Upper lobe of left lung (tissue), 6 donors: ENCODE data around the gene FAM151B. TPM values are rescaled to one million over a fixed set of nuclear protein-coding genes. Genes with fewer than 3 reads are reported as not detected.
"Not testable (repeated sequence)": the region's sequence is repeated elsewhere in the genome, so short reads cannot be mapped to it uniquely, and the experiment has no call there.

ENCODE experiments used
- ATAC-seq, 2 donors: fragments of 200-7000 bp; cut with Tn5 transposase; one replicate each; pipeline ENCODE4 v1.9.1; 2022; ENCODE audit warnings: mild to moderate bottlenecking in 2 of 2, moderate library complexity in 2 of 2; ENCODE audit not compliant: low FRiP score in 2 of 2
- DNase-seq, 2 donors: peaks; one replicate each; pipeline ENCODE4 v3.0.0-alpha.2; 2019 to 2020
- H3K27ac ChIP-seq, 4 donors: fragments of 200-600 bp; sonication (generic); one replicate each; pipeline ENCODE4 v1.5.1; 2016 to 2019
- H3K27me3 ChIP-seq, 4 donors: fragments of 200-600 bp; sonication (generic); one replicate each; pipeline ENCODE4 v1.5.1; 2017 to 2019
- H3K36me3 ChIP-seq, 4 donors: fragments of 200-600 bp; sonication (generic); one replicate each; pipeline ENCODE4 v1.5.1; 2016 to 2019
- H3K4me1 ChIP-seq, 4 donors: fragments of 200-600 bp; sonication (generic); one replicate each; pipeline ENCODE4 v1.5.1; 2018 to 2019
- H3K4me3 ChIP-seq, 4 donors: fragments of 200-600 bp; sonication (generic); one replicate each; pipeline ENCODE4 v1.5.1; 2017 to 2019; ENCODE audit warnings: mild to moderate bottlenecking in 2 of 4, moderate library complexity in 1 of 4
- H3K9me3 ChIP-seq, 4 donors: fragments of 200-600 bp; sonication (generic); one replicate each; pipeline ENCODE4 v1.5.1; 2018 to 2019
- EP300 ChIP-seq, 4 donors: sonication (generic); formaldehyde crosslinking; IDR thresholded peaks; one replicate each; pipeline ENCODE4 v1.5.1; 2017; ENCODE audit warnings: antibody characterized with exemption in 4 of 4, control low read depth in 2 of 4
- POLR2A ChIP-seq, 4 donors: fragments of 450-650 bp; IDR thresholded peaks; one replicate each; pipeline ENCODE4 v1.5.1; 2016 to 2017; ENCODE audit warnings: antibody characterized with exemption in 4 of 4, mild to moderate bottlenecking in 2 of 4
- POLR2AphosphoS5 ChIP-seq, 2 donors: sonication (generic); formaldehyde crosslinking; IDR thresholded peaks; one replicate each; pipeline ENCODE4 v1.5.1; 2017; ENCODE audit warnings: antibody characterized with exemption in 2 of 2
- WGBS, 2 donors: methylation state at CpG; one replicate each; pipeline ENCODE4 v1.1.5; 2017 to 2018; 5-methylcytosine and 5-hydroxymethylcytosine counted together
- total RNA-seq, 6 donors: library from RNA; depleted of rRNA in 4 of 6; stranded (reverse); fragments of >200 nt in 4 of 6; gene quantifications; one replicate each; pipeline versions ENCODE4 v1.1.0 to v1.2.1, GENCODE V29; 2016 to 2021
- TF ChIP-seq, protein P1 (sequence below), 6 experiments: fragments of 450-650 bp in 4 of 6; fragments of 200-600 bp in 2 of 6; sonication (generic) in 2 of 6; IDR thresholded peaks; one replicate each; pipeline ENCODE4 v1.5.1; 2016 to 2019; ENCODE audit warnings: antibody characterized with exemption in 6 of 6
- donor health status: DM: no; HTN: no; CAD: no; lungs with moderate emphysema.
- donor health status: DM: no; HTN: yes; CAD: no; lungs with severe emphysema.

FAM151B gene
- total RNA-seq, 6 donors from 2014 or later: 0.78 to 5.2 (median 2.7) TPM

DNA sequence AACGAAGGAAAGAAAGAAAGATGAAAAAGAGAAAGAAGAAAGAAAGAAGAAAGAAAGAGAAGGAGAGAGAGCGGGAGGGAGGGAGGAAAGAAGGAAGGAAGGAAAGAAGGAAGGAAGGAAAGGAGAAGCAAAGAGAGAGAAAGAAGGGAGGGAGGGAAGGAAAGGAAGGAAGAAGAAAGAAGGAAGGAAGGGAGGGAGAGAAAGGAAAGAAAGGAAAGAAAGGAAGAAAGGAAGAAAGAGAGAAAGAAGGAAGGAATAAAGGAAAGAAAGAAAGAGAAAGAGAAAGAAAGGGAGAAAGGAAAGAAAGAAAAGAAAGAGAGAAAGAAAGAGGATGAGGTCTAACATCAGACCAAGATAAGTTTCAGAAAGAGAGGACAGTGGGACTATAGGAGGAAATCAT is 91.2 kb downstream of the FAM151B start:
- H3K27ac ChIP-seq: no peak overlapping the region
- no peaks in the 10 kb centered on the region for H3K27me3 ChIP-seq
- TF ChIP-seq, protein P1, sequence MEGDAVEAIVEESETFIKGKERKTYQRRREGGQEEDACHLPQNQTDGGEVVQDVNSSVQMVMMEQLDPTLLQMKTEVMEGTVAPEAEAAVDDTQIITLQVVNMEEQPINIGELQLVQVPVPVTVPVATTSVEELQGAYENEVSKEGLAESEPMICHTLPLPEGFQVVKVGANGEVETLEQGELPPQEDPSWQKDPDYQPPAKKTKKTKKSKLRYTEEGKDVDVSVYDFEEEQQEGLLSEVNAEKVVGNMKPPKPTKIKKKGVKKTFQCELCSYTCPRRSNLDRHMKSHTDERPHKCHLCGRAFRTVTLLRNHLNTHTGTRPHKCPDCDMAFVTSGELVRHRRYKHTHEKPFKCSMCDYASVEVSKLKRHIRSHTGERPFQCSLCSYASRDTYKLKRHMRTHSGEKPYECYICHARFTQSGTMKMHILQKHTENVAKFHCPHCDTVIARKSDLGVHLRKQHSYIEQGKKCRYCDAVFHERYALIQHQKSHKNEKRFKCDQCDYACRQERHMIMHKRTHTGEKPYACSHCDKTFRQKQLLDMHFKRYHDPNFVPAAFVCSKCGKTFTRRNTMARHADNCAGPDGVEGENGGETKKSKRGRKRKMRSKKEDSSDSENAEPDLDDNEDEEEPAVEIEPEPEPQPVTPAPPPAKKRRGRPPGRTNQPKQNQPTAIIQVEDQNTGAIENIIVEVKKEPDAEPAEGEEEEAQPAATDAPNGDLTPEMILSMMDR (IDR thresholded peaks at IDR 0.05): no peak
- TF ChIP-seq POLR2A (IDR thresholded peaks at IDR 0.05) (no peak), POLR2AphosphoS5 (IDR thresholded peaks at IDR 0.05) (no peak), EP300 (IDR thresholded peaks at IDR 0.05) (no peak)
- H3K9me3 ChIP-seq: no peaks in the 10 kb centered on the region
- 86 to 92% methylated on average over 2 of the region's 2 CpGs for WGBS, 2 donors
- H3K4me1 ChIP-seq: no peaks in the 10 kb centered on the region
- no peak for ATAC-seq
- DNase-seq: no peak
- no peak overlapping the region for H3K4me3 ChIP-seq
- H3K36me3 ChIP-seq: no peaks in the 10 kb centered on the region

DNA sequence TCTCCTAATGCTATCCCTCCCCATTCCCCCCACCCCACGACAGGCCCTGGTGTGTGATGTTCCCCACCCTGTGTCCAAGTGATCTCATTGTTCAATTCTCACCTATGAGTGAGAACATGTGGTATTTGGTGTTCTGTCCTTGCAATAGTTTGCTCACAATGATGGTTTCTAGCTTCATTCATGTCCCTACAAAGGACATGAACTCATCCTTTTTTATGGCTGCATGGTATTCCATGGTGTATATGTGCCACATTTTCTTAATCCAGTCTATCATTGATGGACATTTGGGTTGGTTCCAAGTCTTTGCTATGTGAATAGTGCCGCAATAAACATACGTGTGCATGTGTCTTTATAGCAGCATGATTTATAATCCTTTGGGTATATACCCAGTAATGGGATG is 92.4 kb downstream of the FAM151B start:
- H3K4me1 ChIP-seq, DNase-seq, H3K36me3 ChIP-seq, H3K27me3 ChIP-seq, ATAC-seq, H3K9me3 ChIP-seq, H3K27ac ChIP-seq, H3K4me3 ChIP-seq: not testable (repeated sequence)
- WGBS, 2 donors: 91 to 96% methylated on average over 3 of the region's 3 CpGs

DNA sequence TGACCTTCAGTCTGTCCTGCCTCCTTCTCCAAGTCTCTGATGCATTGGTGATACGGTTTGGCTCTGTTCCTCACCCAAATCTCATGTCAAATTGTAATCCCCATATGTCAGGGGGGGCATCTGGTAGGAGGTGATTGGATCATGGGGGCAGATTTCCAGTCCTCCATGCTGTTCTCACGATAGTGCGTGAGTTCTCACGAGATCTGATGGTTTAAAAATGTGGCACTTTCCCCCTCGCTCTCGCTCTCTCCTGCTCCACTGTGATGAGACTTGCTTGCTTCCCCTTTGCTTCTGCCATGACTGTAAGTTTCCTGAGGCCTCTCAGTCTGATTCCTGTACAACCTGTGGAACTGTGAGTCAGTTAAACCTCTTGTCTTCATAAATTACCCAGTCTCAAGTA is 96.9 kb downstream of the FAM151B start:
- WGBS, 2 donors: 91 to 94% methylated on average over 6 of the region's 6 CpGs
- no peaks in the 10 kb centered on the region for H3K4me1 ChIP-seq
- H3K9me3 ChIP-seq: no peaks in the 10 kb centered on the region
- DNase-seq (no peak), ATAC-seq (no peak)
- no peaks in the 10 kb centered on the region for H3K27me3 ChIP-seq
- H3K27ac ChIP-seq: no peak overlapping the region
- H3K36me3 ChIP-seq: no peaks in the 10 kb centered on the region
- TF ChIP-seq POLR2A (IDR thresholded peaks at IDR 0.05): no peak
- TF ChIP-seq, protein P1 (IDR thresholded peaks at IDR 0.05): no peak
- TF ChIP-seq POLR2AphosphoS5 (IDR thresholded peaks at IDR 0.05): no peak
- TF ChIP-seq EP300 (IDR thresholded peaks at IDR 0.05): no peak
- H3K4me3 ChIP-seq: no peak overlapping the region

DNA sequence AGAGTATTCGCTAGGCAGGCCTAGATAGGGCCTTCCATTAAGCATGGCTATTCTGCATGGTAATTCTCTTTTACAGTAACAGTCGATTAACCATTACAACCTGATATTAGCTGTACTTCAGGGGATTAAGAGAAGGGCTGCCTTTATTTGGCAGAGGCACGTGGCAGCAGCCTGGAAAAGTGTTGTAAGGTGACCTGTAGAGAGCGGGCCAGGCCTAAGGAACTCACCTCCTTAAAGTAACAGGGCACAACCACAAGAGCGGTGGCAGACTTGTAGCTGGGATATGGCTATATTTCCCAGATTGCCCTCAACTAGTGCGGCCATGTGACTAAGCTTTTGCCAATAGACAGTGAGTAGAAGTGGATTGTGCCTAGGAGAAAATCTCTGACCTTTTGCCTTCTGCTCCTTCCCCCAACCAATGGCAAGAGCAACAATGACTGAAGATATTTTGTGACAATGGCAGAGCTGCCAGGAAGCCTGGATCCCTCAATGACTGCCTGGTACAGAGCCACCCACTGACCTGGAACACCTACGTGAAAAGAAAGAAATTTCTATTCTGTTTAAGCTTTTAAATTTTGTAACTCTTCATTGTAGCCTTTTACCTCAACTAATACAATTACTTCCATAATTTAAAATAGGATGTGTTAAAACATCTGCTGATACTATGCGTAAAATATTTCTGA is 101.1 kb downstream of the FAM151B start:
- no peaks in the 10 kb centered on the region for H3K36me3 ChIP-seq
- WGBS, 2 donors: 82 to 83% methylated on average over 8 of the region's 8 CpGs
- H3K4me3 ChIP-seq: no peak overlapping the region
- H3K27me3 ChIP-seq: no peaks in the 10 kb centered on the region
- H3K4me1 ChIP-seq: peaks cover 0 to 5% (median 0%) of the 10 kb centered on the region in 4 donors
- DNase-seq: no peak
- peak in 1 of 2 donors; percentile 37 for ATAC-seq
- H3K27ac ChIP-seq: no peak overlapping the region
- TF ChIP-seq POLR2A (IDR thresholded peaks at IDR 0.05): no peak
- TF ChIP-seq, protein P1 (IDR thresholded peaks at IDR 0.05): no peak
- no peak for TF ChIP-seq POLR2AphosphoS5 (IDR thresholded peaks at IDR 0.05)
- no peak for TF ChIP-seq EP300 (IDR thresholded peaks at IDR 0.05)
- H3K9me3 ChIP-seq: no peaks in the 10 kb centered on the region

DNA sequence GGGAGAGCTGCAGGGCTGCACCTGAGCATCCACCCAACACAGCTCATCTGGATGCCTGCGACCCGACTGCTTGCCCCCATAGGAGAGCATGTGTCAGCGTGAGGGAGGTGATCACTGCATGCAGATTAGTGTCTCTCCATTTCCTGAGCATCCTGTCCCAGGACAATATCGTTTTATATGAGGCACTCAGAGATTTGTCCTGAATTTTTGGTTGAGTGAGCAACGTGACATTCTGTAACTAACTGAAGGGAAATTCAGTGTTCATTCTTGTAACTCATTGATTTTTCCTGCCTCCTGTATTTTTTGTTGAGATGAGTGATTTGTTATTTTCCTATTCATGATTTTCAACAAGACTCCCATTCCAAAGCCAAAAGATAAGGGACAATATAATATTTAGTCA is 102.9 kb downstream of the FAM151B start:
- whole genome bisulfite sequencing, 2 donors: 75 to 91% methylated on average over 3 to 5 of the region's 5 CpGs
- TF ChIP-seq POLR2A (IDR thresholded peaks at IDR 0.05) (no peak), POLR2AphosphoS5 (IDR thresholded peaks at IDR 0.05) (no peak), EP300 (IDR thresholded peaks at IDR 0.05) (no peak)
- TF ChIP-seq, protein P1 (IDR thresholded peaks at IDR 0.05): no peak
- Histone ChIP-seq H3K9me3 (no peaks in the 10 kb centered on the region), H3K4me3 (no peak overlapping the region), H3K4me1 (peaks cover 0 to 5% (median 0%) of the 10 kb centered on the region in 4 donors), H3K36me3 (no peaks in the 10 kb centered on the region), H3K27me3 (no peaks in the 10 kb centered on the region), H3K27ac (no peak overlapping the region)
- ATAC-seq: no peak
- DNase-seq: peak in 1 of 2 donors; percentile 14
